NB4 (cell line): Measurements from ENCODE around the gene ADGRG1.

ENCODE experiments used
- DNase-seq: peaks from one replicate; pipeline ENCODE4 v3.0.0; 2010; ENCODE audit warnings: low read depth
- H3K4me3 ChIP-seq: one replicate; pipeline ENCODE4 v1.5.1; 2011; ENCODE audit warnings: mild to moderate bottlenecking, low read depth, low read length, moderate library complexity
- CTCF ChIP-seq: IDR thresholded peaks from one replicate; pipeline ENCODE4 v1.5.1; 2012; ENCODE audit warnings: low read depth, low read length
- MAX ChIP-seq: IDR thresholded peaks from 2 replicates; pipeline ENCODE4 v1.6.1; 2011; ENCODE audit warnings: low read depth, low read length
- MYC ChIP-seq: IDR thresholded peaks from 2 replicates; pipeline ENCODE4 v1.6.1; 2011; ENCODE audit warnings: low read depth, low read length
- POLR2A ChIP-seq: IDR thresholded peaks from 2 replicates; pipeline ENCODE4 v1.6.1; 2011; ENCODE audit warnings: mild to moderate bottlenecking; ENCODE audit not compliant: insufficient read length; ENCODE audit errors: extremely low read depth

ADGRG1 gene

GRCh38 chr16:57590654-57591085 is 37.8 kb upstream of the ADGRG1 start:
- DNase-seq: peak; percentile 66
- H3K4me3 ChIP-seq: no peak overlapping the region
- TF ChIP-seq POLR2A: no peak
- TF ChIP-seq CTCF: no peak
- no peak for TF ChIP-seq MAX
- TF ChIP-seq MYC: no peak

DNA sequence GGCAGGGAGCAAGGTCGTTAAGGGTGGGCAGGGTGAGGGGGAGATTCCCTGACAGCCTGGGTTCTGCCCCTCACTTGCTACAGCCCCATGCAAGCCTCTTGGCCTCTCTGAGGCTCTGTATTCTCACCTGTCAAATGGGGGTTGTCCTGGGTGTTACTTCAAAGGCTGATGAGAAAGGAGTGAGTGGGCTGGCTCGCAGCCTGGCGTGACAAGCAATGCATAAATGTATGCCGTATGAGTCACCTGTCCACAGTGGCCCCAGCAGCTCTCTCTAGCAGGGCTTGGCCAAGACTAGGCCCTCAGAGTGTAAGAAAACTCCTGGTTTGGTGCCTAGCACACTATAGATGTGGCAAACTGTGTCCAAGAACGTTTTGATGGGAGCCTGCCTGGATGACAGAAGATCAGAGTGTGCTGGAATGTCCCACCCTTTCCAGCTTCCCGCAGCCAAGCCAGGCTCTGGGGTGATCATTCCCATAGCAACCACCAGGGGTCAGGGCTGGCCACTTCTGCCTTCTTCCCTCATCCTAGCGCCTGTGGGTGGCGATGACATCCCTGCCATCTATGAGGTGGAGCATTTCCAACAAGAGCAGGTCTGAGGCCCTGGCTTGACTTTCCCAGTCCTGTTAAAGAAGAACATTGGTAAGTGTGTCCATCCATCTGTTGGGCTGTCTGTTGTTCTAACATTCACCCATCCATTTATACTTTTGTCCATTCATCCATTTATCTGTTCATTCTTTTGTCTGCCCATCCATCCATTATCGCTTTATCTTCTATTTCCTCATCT is 37.2 kb upstream of the ADGRG1 start:
- peak; percentile 79 for DNase-seq
- no peak overlapping the region for H3K4me3 ChIP-seq
- TF ChIP-seq MAX: 0 out of 2 replicates have a peak, but pooled peaks have one; percentile 11
- TF ChIP-seq CTCF: peak; percentile 99
- TF ChIP-seq POLR2A: no peak
- TF ChIP-seq MYC: no peak

DNA sequence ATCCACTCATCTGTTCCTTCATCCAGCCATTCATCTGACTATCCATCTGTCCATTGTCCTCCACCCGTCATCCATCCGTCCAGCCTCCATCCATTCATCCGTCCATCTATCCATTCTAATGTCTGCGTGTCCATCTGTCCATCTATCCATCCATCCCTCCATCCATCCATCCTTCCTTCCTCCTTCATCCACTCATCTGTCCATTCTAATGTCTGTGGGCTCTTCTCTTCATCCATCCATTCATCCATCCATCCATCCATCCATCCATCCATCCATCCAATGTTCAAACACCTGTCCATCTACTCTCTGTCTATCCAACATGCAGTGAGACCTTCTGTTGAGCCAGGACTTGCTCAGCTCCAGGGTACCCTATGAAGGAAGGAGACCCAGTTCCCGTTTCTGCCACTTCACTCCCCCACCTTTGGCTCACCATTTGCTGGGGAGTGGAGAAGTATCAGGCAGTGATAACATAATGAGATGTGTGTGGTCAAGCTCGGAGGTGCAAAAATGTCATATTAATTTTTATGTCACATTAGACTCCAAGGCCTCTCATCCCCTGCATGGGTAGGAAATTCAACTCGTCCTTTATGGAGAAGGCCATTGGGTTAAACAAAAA is 36.5 kb upstream of the ADGRG1 start:
- no peak overlapping the region for H3K4me3 ChIP-seq
- TF ChIP-seq MAX: no peak
- no peak for TF ChIP-seq POLR2A
- no peak for TF ChIP-seq MYC
- no peak for TF ChIP-seq CTCF
- DNase-seq: peak; percentile 47

GRCh38 chr16:57592591-57593003 is 35.8 kb upstream of the ADGRG1 start:
- DNase-seq: peak; percentile 85
- TF ChIP-seq MYC (no peak), MAX (no peak), POLR2A (no peak), CTCF (no peak)
- no peak overlapping the region for H3K4me3 ChIP-seq

- H3K4me3 ChIP-seq: no peak overlapping the region
- TF ChIP-seq CTCF (no peak), MYC (no peak), POLR2A (no peak), MAX (no peak)
- DNase-seq: no peak
These were observed 35.4 kb upstream of the ADGRG1 start for GRCh38 chr16:57593021-57593420.
